Measurements from ENCODE around the gene PKLR.
A peak's percentile ranks its signal among the peaks of the same experiment; 100 is the strongest.
"Not testable (repeated sequence)": the region's sequence is repeated elsewhere in the genome, so short reads cannot be mapped to it uniquely, and the experiment has no call there.

Gene PKLR

GRCh38 chr1:155301342-155301841 is at the start of gene PKLR:
Gene PKLR (minus strand): TSS chr1:155301438. CDS start chr1:155301395, 43 bp downstream.
- Mint-ChIP-seq H3K27me3 (peaks cover 13 to 23% of the 10 kb centered on the region in 2 donors), H3K4me3 (no peak within 1 kb of the TSS), H3K36me3 (no peaks in the 10 kb centered on the region), H3K9me3 (no peaks in the 10 kb centered on the region), H3K27ac (no peak within 1 kb of the TSS), H3K4me1 (peaks cover 0 to 10% of the 10 kb centered on the region in 2 donors)
- DNase-seq: no peak
- ATAC-seq (replicated peaks): no peak

- Mint-ChIP-seq H3K36me3 (peaks cover 39 to 66% of the 10 kb centered on the region in 2 donors), H3K27me3 (no peaks in the 10 kb centered on the region), H3K4me1 (no peaks in the 10 kb centered on the region), H3K9me3 (no peaks in the 10 kb centered on the region), H3K27ac (no peak overlapping the region), H3K4me3 (no peak overlapping the region)
- DNase-seq (no peak), ATAC-seq (replicated peaks) (no peak)
Observed at GRCh38 chr1:155342842-155343241, 41.6 kb upstream of the PKLR start.

DNA sequence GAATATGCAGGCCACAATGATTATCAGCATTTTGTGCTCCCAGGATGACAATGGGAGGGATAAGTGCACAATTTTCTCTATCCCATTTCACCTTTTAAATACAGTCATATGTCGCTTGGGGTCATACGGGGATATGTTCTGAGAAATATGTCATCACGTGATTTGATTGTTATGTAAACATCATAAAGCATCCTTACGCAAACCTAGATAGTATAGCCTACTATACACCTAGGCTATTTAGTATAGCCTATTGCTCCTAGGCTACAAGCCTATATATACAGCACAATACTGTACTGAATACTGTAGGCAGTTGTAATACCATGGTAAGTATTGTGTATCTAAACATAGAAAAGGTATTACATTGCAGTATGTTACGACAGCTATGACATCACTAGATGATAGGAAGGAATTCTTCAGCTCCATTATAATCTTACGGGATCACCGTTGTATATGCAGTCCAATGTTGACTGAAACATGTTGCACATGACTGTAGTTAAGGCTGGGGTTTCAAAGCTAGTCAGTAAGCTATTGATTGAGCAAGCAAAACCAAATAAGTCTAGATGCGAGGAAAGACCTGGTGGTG is 38.4 kb upstream of the PKLR start:
- Mint-ChIP-seq H3K4me3 (no peak overlapping the region), H3K36me3 (peaks cover 38 to 62% of the 10 kb centered on the region in 2 donors), H3K27me3 (no peaks in the 10 kb centered on the region), H3K9me3 (no peaks in the 10 kb centered on the region), H3K27ac (no peak overlapping the region), H3K4me1 (no peaks in the 10 kb centered on the region)
- DNase-seq (no peak), ATAC-seq (replicated peaks) (no peak)

GRCh38 chr1:155334962-155335361 is 33.7 kb upstream of the PKLR start:
- Mint-ChIP-seq H3K4me1 (peaks cover 0 to 3% of the 10 kb centered on the region in 2 donors), H3K4me3 (no peak overlapping the region), H3K27ac (no peak overlapping the region), H3K27me3 (no peaks in the 10 kb centered on the region), H3K36me3 (peaks cover 30 to 55% of the 10 kb centered on the region in 2 donors), H3K9me3 (no peaks in the 10 kb centered on the region)
- no peak for ATAC-seq (replicated peaks)
- DNase-seq: no peak

- H3K27ac Mint-ChIP-seq: no peak overlapping the region
- peaks cover 11 to 22% of the 10 kb centered on the region in 2 donors for H3K4me1 Mint-ChIP-seq
- H3K9me3 Mint-ChIP-seq: no peaks in the 10 kb centered on the region
- ATAC-seq (replicated peaks): peak in 1 of 2 donors; percentile 21
- peaks cover 19 to 36% of the 10 kb centered on the region in 2 donors for H3K36me3 Mint-ChIP-seq
- no peaks in the 10 kb centered on the region for H3K27me3 Mint-ChIP-seq
- DNase-seq: no peak
- no peak overlapping the region for H3K4me3 Mint-ChIP-seq
Observed at GRCh38 chr1:155329980-155330598, 28.9 kb upstream of the PKLR start.

DNA sequence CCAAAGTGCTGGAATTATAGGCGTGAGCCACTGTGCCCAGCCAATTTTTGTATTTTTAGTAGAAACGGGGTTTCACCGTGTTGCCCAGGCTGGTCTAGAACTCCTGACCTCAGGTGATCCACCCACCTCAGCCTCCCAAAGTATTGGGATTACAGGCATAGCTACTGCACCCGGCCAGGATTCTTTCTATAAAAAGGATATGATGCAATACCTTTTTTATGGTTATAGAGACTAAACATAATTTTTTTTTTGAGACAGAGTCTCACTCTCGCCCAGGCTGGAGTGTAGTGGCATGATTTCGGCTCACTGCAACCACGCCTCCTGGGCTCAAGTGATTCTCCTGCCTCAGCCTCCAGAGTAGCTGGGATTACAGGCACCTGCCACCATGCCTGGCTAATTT is 27.6 kb upstream of the PKLR start:
- ATAC-seq (replicated peaks); H3K9me3 Mint-ChIP-seq; DNase-seq; H3K27me3 Mint-ChIP-seq; H3K4me3 Mint-ChIP-seq; H3K27ac Mint-ChIP-seq: not testable (repeated sequence)
- peaks cover 18 to 31% of the 10 kb centered on the region in 2 donors for H3K36me3 Mint-ChIP-seq
- peaks cover 13 to 27% of the 10 kb centered on the region in 2 donors for H3K4me1 Mint-ChIP-seq

DNA sequence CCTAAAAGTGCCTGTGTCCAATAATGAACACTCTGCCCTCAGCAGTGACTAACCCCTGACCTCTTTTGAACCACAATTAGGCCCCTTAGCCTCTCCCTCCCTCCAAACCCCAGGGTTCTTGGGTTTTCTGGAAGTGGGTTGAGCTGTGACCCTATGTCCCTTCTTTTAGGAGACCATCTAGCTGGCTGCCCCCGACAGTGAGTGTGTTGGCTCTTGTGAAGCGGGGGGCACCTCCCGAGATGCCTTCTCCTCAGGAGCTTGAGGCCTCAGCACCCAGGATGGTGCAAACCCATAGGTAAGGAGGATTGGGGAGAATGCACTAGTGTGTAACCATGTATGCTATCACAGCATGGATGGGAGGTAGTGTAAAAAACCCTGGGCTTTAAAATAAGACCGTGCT is 26.7 kb upstream of the PKLR start:
- Mint-ChIP-seq H3K4me3 (no peak overlapping the region), H3K9me3 (no peaks in the 10 kb centered on the region), H3K36me3 (peaks cover 16 to 24% of the 10 kb centered on the region in 2 donors), H3K4me1 (peaks cover 13 to 27% of the 10 kb centered on the region in 2 donors), H3K27me3 (no peaks in the 10 kb centered on the region), H3K27ac (peak overlapping the region; percentile 37)
- ATAC-seq (replicated peaks): no peak
- DNase-seq: no peak

- H3K9me3 Mint-ChIP-seq: no peaks in the 10 kb centered on the region
- peaks cover 19 to 37% of the 10 kb centered on the region in 2 donors for H3K4me1 Mint-ChIP-seq
- ATAC-seq (replicated peaks) (no peak), DNase-seq (no peak)
- H3K4me3 Mint-ChIP-seq: no peak overlapping the region
- peak overlapping the region; percentile 47 for H3K27ac Mint-ChIP-seq
- H3K36me3 Mint-ChIP-seq: peaks cover 21 to 30% of the 10 kb centered on the region in 2 donors
- no peaks in the 10 kb centered on the region for H3K27me3 Mint-ChIP-seq
Observed at GRCh38 chr1:155326631-155327037, 25.4 kb upstream of the PKLR start.

GRCh38 chr1:155326020-155326526 is 24.8 kb upstream of the PKLR start:
- peaks cover 23 to 28% of the 10 kb centered on the region in 2 donors for H3K36me3 Mint-ChIP-seq
- ATAC-seq (replicated peaks) (no peak), DNase-seq (no peak)
- H3K4me3 Mint-ChIP-seq: peak overlapping the region; percentile 89 to 95
- H3K4me1 Mint-ChIP-seq: peaks cover 21 to 43% of the 10 kb centered on the region in 2 donors
- H3K27ac Mint-ChIP-seq: peak overlapping the region; percentile 37
- no peaks in the 10 kb centered on the region for H3K27me3 Mint-ChIP-seq
- H3K9me3 Mint-ChIP-seq: no peaks in the 10 kb centered on the region

DNA sequence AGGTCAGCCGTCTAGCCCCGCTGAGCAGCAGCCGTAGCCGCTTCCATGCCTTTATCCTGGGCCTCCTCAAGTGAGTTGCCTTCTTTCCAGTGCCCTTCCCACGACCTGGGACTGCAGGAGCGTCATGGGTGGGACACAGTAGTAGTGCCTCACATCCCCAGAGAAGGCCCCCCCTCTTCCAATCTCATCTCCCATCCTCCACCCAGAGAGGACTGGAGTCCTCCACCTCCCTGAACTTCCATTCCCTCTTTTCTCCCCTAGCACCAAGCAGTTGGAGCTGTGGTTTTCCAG is 24.3 kb upstream of the PKLR start:
- Mint-ChIP-seq H3K4me1 (peaks cover 23 to 48% of the 10 kb centered on the region in 2 donors), H3K27ac (no peak overlapping the region), H3K4me3 (peak overlapping the region; percentile 89 to 95), H3K36me3 (peaks cover 21 to 28% of the 10 kb centered on the region in 2 donors), H3K9me3 (no peaks in the 10 kb centered on the region), H3K27me3 (no peaks in the 10 kb centered on the region)
- no peak for ATAC-seq (replicated peaks)
- DNase-seq: no peak

GRCh38 chr1:155324717-155325602 is 23.7 kb upstream of the PKLR start:
- Mint-ChIP-seq H3K36me3 (peaks cover 26 to 28% of the 10 kb centered on the region in 2 donors), H3K9me3 (no peaks in the 10 kb centered on the region), H3K4me3 (peak overlapping the region; percentile 89 to 95), H3K4me1 (peaks cover 29 to 54% of the 10 kb centered on the region in 2 donors), H3K27me3 (no peaks in the 10 kb centered on the region), H3K27ac (peak overlapping the region; percentile 71)
- ATAC-seq (replicated peaks) (peak; percentile 1 to 4), DNase-seq (peak; percentile 31)

DNA sequence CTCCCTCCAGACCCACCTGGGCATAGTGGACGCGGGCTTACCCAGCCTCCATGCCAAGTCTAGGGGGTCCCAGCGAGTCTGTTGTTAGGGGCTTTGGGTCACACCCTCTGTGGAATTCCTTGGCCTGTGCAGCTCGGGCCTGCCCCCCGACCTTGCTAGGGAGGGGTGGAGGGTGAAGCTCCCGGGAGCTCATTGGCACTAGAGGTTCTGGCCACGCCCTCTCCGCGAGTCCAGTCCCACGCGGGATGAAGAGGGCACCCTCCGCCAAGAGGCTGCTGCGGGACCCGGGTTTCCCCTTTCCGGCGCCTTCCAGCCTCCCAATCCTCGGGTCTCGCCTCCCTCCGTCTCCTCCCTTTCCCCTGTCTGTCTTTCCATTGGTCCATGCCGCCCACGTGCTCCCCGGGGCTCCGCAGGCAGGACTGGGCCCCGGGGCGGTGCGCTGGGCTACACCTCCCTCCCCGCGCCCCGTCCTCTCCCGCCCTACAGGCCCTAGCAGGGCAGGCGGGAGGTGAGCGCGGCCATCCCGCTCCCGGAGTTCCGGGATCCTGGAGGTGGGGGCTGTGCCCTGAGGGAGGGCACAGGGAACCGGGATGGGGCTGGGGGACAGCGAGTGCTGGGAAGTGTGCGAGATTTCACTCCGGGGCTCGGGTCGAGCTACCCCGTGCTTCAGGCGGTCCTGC is 22.9 kb upstream of the PKLR start:
- Mint-ChIP-seq H3K9me3 (no peaks in the 10 kb centered on the region), H3K4me1 (peaks cover 36 to 62% of the 10 kb centered on the region in 2 donors), H3K27me3 (no peaks in the 10 kb centered on the region), H3K36me3 (peaks cover 33 to 34% of the 10 kb centered on the region in 2 donors), H3K4me3 (peak overlapping the region; percentile 89 to 95), H3K27ac (peak overlapping the region; percentile 82)
- DNase-seq: peak; percentile 89
- peak; percentile 75 to 76 for ATAC-seq (replicated peaks)

GRCh38 chr1:155323729-155324036 is 22.4 kb upstream of the PKLR start:
- Mint-ChIP-seq H3K4me1 (peaks cover 40 to 67% of the 10 kb centered on the region in 2 donors), H3K27ac (peak overlapping the region; percentile 82), H3K27me3 (no peaks in the 10 kb centered on the region)

More at GRCh38 chr1:155323729-155324036, 22.4 kb upstream of the PKLR start:
- peak; percentile 76 for DNase-seq
- ATAC-seq (replicated peaks): peak; percentile 66 to 71
- Mint-ChIP-seq H3K36me3 (peaks cover 37 to 38% of the 10 kb centered on the region in 2 donors), H3K4me3 (peak overlapping the region; percentile 89 to 95), H3K9me3 (no peaks in the 10 kb centered on the region)

Data from stimulated activated naive B cell treated with anti-CD40 and anti-IgM and Interleukin-4, amounts not matched to agents 10 μg/mL and 1 μg/mL and 100 μg/mL, for 72 hours (primary cell).